ENCODE results near the gene PDZRN4. TPM values are rescaled to one million over a fixed set of nuclear protein-coding genes. Genes with fewer than 3 reads are reported as not detected.

The PDZRN4 gene
- total RNA-seq, 4 donors from 2014 or later: 0.54 to 2.9 (median 1.1) TPM

GRCh38 chr12:41527062-41527461 lies 338.9 kb downstream of the PDZRN4 start:
- no peak for DNase-seq
- Histone ChIP-seq H3K4me1 (peaks cover 0 to 2% of the 10 kb centered on the region in 2 donors), H3K36me3 (no peaks in the 10 kb centered on the region), H3K27me3 (no peaks in the 10 kb centered on the region), H3K27ac (no peak overlapping the region), H3K4me3 (replicated peaks in 1 of 3) (no peak overlapping the region), H3K9me3 (no peaks in the 10 kb centered on the region)
- intact Hi-C loops (cut with DNase I): no loop called here
- 85 to 86% methylated on average over 2 of the region's 2 CpGs for WGBS, 2 donors
- TF ChIP-seq POLR2A (IDR thresholded peaks at IDR 0.05) (no peak), CTCF (IDR thresholded peaks at IDR 0.05) (no peak)

- no peaks in the 10 kb centered on the region for H3K36me3 ChIP-seq
- 62 to 66% methylated on average over 4 of the region's 4 CpGs for WGBS, 2 donors
- intact Hi-C loops (cut with DNase I): no loop called here
- no peak overlapping the region for H3K27ac ChIP-seq
- no peak for DNase-seq
- H3K27me3 ChIP-seq: no peaks in the 10 kb centered on the region
- H3K9me3 ChIP-seq: no peaks in the 10 kb centered on the region
- no peak overlapping the region for H3K4me3 ChIP-seq (replicated peaks in 1 of 3)
- H3K4me1 ChIP-seq: no peaks in the 10 kb centered on the region
- TF ChIP-seq CTCF (IDR thresholded peaks at IDR 0.05): no peak
- no peak for TF ChIP-seq POLR2A (IDR thresholded peaks at IDR 0.05)
Measured at GRCh38 chr12:41527534-41528116, 339.5 kb downstream of the PDZRN4 start.

DNA sequence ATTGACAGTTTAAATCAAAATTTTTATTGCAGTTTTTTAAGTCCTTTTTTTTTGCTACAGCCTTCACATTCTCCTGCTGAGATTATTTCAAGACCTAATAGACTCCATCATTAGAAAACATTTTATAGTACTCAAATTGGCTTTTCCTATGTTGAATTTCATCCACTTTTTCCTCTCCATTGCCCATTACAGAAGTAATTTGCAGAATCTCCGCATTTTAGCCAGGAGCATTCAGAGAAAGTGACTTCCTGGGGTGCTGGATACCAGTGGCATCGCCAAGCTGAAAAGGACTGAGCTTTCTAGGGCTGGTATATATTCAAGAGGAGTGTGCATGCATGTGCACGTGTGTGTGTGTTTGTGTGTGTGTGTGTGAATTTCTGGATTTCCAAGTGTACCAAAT lies 340.8 kb downstream of the PDZRN4 start:
- no peaks in the 10 kb centered on the region for H3K36me3 ChIP-seq
- no peak overlapping the region for H3K27ac ChIP-seq
- H3K9me3 ChIP-seq: no peaks in the 10 kb centered on the region
- no peak for TF ChIP-seq POLR2A (IDR thresholded peaks at IDR 0.05)
- TF ChIP-seq CTCF (IDR thresholded peaks at IDR 0.05): no peak
- no peak for DNase-seq
- no peak overlapping the region for H3K4me3 ChIP-seq (replicated peaks in 1 of 3)
- 87 to 90% methylated on average over 3 of the region's 3 CpGs for WGBS, 2 donors
- intact Hi-C loops (cut with DNase I): no loop called here
- H3K4me1 ChIP-seq: no peaks in the 10 kb centered on the region
- no peaks in the 10 kb centered on the region for H3K27me3 ChIP-seq

GRCh38 chr12:41530441-41530840 lies 342.3 kb downstream of the PDZRN4 start:
- DNase-seq: no peak
- no peaks in the 10 kb centered on the region for H3K36me3 ChIP-seq
- no peaks in the 10 kb centered on the region for H3K27me3 ChIP-seq
- H3K4me1 ChIP-seq: no peaks in the 10 kb centered on the region
- no peaks in the 10 kb centered on the region for H3K9me3 ChIP-seq
- no peak overlapping the region for H3K4me3 ChIP-seq (replicated peaks in 1 of 3)
- 85 to 88% methylated on average over 5 of the region's 5 CpGs for WGBS, 2 donors
- no peak for TF ChIP-seq POLR2A (IDR thresholded peaks at IDR 0.05)
- TF ChIP-seq CTCF (IDR thresholded peaks at IDR 0.05): no peak
- intact Hi-C loops (cut with DNase I): no loop called here
- H3K27ac ChIP-seq: no peak overlapping the region

- no peak for TF ChIP-seq POLR2A (IDR thresholded peaks at IDR 0.05)
- no peak for TF ChIP-seq CTCF (IDR thresholded peaks at IDR 0.05)
- no peak overlapping the region for H3K4me3 ChIP-seq (replicated peaks in 1 of 3)
Measured at GRCh38 chr12:41531147-41531829, 343.2 kb downstream of the PDZRN4 start.

More at GRCh38 chr12:41531147-41531829, 343.2 kb downstream of the PDZRN4 start:
- intact Hi-C loops (cut with DNase I): no loop called here
- WGBS, 2 donors: 71 to 81% methylated on average over 13 of the region's 13 CpGs
- Histone ChIP-seq H3K9me3 (no peaks in the 10 kb centered on the region), H3K4me1 (no peaks in the 10 kb centered on the region), H3K27ac (no peak overlapping the region), H3K27me3 (no peaks in the 10 kb centered on the region), H3K36me3 (no peaks in the 10 kb centered on the region)
- DNase-seq: no peak

Data from thyroid gland (tissue), 4 donors.